H54 (cell line): ENCODE measurements around the gene KLF3.

Experiments
- DNase-seq: peaks from one replicate; pipeline ENCODE4 v3.0.0; 2011; ENCODE audit warnings: low spot score, mixed read lengths; ENCODE audit not compliant: insufficient read length
- FAIRE-seq: peaks from 3 replicates; lab custom pipeline; 2011; peaks lifted over from hg19 to GRCh38; lab: Jason Lieb, UNC
- POLR2A ChIP-seq: IDR thresholded peaks from 2 replicates; pipeline ENCODE4 v1.6.1; 2011; ENCODE audit warnings: low read depth, mild to moderate bottlenecking, low read length

KLF3 gene

DNA sequence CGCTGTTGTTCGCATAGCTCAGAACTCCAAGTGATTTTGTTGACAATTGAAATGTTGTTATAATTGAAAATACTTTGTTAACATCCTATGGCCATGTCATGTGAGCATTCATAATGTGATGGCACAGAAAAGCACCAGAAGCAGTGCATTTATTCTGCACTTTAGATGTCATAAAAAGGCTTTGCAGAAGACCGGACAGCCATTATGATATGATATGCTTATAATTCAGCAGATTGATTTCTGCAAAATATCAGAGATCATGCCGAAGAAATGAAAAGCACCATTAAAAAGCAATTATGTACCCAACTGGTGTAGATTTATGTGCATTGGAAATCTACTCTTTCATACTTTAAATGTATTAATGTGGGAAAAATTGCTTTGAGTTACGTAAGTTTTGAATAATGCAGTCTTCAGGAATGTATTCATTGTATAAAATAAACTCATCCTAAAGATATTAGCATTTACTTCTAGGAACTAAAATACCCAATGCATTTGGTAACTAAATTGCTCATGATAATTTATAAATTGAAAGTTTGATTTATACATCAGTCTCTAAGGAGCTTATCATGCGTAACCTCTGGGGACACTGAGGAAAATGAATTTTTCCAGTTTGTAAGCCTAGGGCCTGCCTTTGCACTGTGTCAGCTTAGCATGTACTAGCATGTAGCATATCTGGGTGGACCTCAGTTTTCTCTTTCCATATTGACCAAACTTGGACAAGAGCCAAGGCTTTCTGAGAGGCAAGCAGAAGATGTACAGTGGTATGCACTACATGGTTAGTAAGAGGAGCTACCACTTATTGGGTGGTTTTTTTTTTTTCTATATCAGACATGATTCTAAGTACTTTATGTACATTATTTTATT is 75.2 kb downstream of the KLF3 start:
- TF ChIP-seq POLR2A, result no peak
- FAIRE-seq, result no peak
- DNase-seq, result no peak

- FAIRE-seq (no peak), DNase-seq (no peak)
- TF ChIP-seq POLR2A, result no peak
These were observed 76.3 kb downstream of the KLF3 start for GRCh38 chr4:38740303-38740702.

DNA sequence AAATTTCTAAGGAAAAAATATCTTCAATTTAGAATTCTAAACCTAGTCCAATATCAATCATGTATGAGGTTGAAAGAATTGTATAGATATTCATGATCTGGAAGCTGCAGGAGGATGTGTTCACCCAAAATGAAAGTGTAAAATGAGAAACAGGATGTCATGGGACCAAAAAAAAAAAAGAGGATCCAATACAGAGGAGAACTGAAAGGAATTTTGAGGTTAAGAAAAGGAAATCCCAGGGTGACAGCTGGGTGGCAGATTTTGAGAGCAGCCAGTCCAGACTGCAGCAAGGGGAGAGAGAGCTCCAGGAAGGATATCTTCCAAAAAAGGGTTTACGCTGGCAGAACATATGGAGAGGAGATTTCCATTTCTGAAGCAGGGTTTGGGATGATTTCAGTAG is 79.9 kb downstream of the KLF3 start:
- no peak for TF ChIP-seq POLR2A
- DNase-seq, result no peak
- no peak for FAIRE-seq

- TF ChIP-seq POLR2A, result no peak
- FAIRE-seq, result no peak
- no peak for DNase-seq
These were observed 81.9 kb downstream of the KLF3 start for GRCh38 chr4:38745881-38746280.

- no peak for TF ChIP-seq POLR2A
- FAIRE-seq (no peak), DNase-seq (no peak)
These were observed 83.6 kb downstream of the KLF3 start for GRCh38 chr4:38747629-38748028.

DNA sequence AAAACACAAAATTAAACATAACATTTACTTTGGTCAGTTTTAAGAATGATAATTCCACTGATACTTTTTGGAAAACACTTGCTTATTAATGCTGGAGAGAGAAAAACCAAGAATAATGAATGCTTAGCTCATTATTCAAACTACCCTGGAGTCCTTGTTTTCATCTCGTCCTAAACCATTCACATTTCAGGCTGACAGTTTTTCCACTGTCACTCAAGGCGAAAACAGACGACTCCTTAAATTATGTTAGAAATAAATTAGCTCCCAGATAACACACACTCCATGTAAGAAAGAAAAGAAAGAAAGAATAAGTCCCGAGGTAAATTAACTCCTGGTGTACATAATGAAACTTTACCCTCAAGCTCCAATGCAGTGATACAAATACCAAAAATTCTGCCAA is 85.3 kb downstream of the KLF3 start:
- no peak for TF ChIP-seq POLR2A
- FAIRE-seq, result no peak
- no peak for DNase-seq
